OCI-LY1 (cell line): ENCODE measurements around the gene DIAPH2.

Experiments
- EZH2 ChIP-seq: fragments of 200-600 bp; sonication (generic), shearing (Covaris generic); IDR thresholded peaks from 2 replicates; pipeline ENCODE4 v1.8.0; 2017; ENCODE audit warnings: borderline replicate concordance, mixed run types, mild to moderate bottlenecking, antibody characterized with exemption, low read length, moderate library complexity, mixed read lengths
- TF ChIP-seq, protein P1 (sequence below): fragments of 200-600 bp; sonication (generic), shearing (Covaris generic); IDR thresholded peaks from 2 replicates; pipeline ENCODE4 v1.5.1; 2017; ENCODE audit warnings: mild to moderate bottlenecking, antibody characterized with exemption, low read length, moderate library complexity, mixed read lengths

GRCh38 chrX:97551821-97552220 lies 867.2 kb downstream of the DIAPH2 start:
- TF ChIP-seq, protein P1, sequence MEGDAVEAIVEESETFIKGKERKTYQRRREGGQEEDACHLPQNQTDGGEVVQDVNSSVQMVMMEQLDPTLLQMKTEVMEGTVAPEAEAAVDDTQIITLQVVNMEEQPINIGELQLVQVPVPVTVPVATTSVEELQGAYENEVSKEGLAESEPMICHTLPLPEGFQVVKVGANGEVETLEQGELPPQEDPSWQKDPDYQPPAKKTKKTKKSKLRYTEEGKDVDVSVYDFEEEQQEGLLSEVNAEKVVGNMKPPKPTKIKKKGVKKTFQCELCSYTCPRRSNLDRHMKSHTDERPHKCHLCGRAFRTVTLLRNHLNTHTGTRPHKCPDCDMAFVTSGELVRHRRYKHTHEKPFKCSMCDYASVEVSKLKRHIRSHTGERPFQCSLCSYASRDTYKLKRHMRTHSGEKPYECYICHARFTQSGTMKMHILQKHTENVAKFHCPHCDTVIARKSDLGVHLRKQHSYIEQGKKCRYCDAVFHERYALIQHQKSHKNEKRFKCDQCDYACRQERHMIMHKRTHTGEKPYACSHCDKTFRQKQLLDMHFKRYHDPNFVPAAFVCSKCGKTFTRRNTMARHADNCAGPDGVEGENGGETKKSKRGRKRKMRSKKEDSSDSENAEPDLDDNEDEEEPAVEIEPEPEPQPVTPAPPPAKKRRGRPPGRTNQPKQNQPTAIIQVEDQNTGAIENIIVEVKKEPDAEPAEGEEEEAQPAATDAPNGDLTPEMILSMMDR = no peak
- no peak for TF ChIP-seq EZH2
